ENCODE data around the gene TRDMT1. TPM values are rescaled to one million over a fixed set of nuclear protein-coding genes. Genes with fewer than 3 reads are reported as not detected.

Gene TRDMT1
- polyA plus RNA-seq, 1 donor (not counting 4 experiments of a cell fraction or from before 2014, with no cell fraction given): 6.6 TPM

GRCh38 chr10:17240096-17240495, 38.6 kb upstream of the TRDMT1 start:
- H3K79me2 ChIP-seq (ENCODE audit: control insufficient read depth, insufficient read depth, low read length): no peaks in the 10 kb centered on the region
- no peaks in the 10 kb centered on the region for H3K9me1 ChIP-seq (ENCODE audit: control insufficient read depth, extremely low read depth, insufficient read depth, low read length)
- H4K20me1 ChIP-seq (ENCODE audit: control insufficient read depth, extremely low read depth, insufficient read depth, low read length): no peaks in the 10 kb centered on the region
- no peaks in the 10 kb centered on the region for H3K4me1 ChIP-seq (ENCODE audit: control insufficient read depth, extremely low read depth, insufficient read depth, low read length)
- peaks cover 4% of the 10 kb centered on the region in 2 experiments for H3K36me3 ChIP-seq (ENCODE audit: control insufficient read depth in 2 of 2, extremely low read depth in 1 of 2, insufficient read depth in 2 of 2, low read length in 2 of 2)
- TF ChIP-seq, protein P1, sequence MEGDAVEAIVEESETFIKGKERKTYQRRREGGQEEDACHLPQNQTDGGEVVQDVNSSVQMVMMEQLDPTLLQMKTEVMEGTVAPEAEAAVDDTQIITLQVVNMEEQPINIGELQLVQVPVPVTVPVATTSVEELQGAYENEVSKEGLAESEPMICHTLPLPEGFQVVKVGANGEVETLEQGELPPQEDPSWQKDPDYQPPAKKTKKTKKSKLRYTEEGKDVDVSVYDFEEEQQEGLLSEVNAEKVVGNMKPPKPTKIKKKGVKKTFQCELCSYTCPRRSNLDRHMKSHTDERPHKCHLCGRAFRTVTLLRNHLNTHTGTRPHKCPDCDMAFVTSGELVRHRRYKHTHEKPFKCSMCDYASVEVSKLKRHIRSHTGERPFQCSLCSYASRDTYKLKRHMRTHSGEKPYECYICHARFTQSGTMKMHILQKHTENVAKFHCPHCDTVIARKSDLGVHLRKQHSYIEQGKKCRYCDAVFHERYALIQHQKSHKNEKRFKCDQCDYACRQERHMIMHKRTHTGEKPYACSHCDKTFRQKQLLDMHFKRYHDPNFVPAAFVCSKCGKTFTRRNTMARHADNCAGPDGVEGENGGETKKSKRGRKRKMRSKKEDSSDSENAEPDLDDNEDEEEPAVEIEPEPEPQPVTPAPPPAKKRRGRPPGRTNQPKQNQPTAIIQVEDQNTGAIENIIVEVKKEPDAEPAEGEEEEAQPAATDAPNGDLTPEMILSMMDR (optimal IDR thresholded peaks at IDR 0.05 in 1 of 3, IDR thresholded peaks at IDR 0.05 in 1 of 3, conservative IDR thresholded peaks at IDR 0.05 in 1 of 3; ENCODE audit: extremely low read depth in 1 of 3, insufficient read depth in 2 of 3, low read length in 3 of 3): no peak
- no peak for TF ChIP-seq EZH2 (IDR thresholded peaks at IDR 0.05; ENCODE audit: low read length)
- H2AFZ ChIP-seq (ENCODE audit: control insufficient read depth, low read length): no peak overlapping the region
- no peak overlapping the region for H3K27ac ChIP-seq (ENCODE audit: control insufficient read depth, insufficient read depth, low read length)
- no peaks in the 10 kb centered on the region for H3K27me3 ChIP-seq (ENCODE audit: control insufficient read depth, extremely low read depth, insufficient read depth, low read length)
- FAIRE-seq (no peak), DNase-seq (ENCODE audit: low read depth, low spot score) (no peak)
- H3K9ac ChIP-seq (ENCODE audit: control insufficient read depth, extremely low read depth, insufficient read depth, low read length): no peak overlapping the region
- dilution Hi-C loops (cut with MboI; ENCODE audit: extremely low pct_ligation_motif_present, low sequenced_read_pairs): no loop called here
- H3K4me3 ChIP-seq (ENCODE audit: control insufficient read depth in 2 of 3, extremely low read depth in 1 of 3, insufficient read depth in 2 of 3, low read depth in 1 of 3, low read length in 3 of 3): no peak overlapping the region
- H3K4me2 ChIP-seq (ENCODE audit: control insufficient read depth, extremely low read depth, insufficient read depth, low read depth, low read length): no peak overlapping the region
- H3K9me3 ChIP-seq (ENCODE audit: control insufficient read depth, low read depth, low read length): no peaks in the 10 kb centered on the region

DNA sequence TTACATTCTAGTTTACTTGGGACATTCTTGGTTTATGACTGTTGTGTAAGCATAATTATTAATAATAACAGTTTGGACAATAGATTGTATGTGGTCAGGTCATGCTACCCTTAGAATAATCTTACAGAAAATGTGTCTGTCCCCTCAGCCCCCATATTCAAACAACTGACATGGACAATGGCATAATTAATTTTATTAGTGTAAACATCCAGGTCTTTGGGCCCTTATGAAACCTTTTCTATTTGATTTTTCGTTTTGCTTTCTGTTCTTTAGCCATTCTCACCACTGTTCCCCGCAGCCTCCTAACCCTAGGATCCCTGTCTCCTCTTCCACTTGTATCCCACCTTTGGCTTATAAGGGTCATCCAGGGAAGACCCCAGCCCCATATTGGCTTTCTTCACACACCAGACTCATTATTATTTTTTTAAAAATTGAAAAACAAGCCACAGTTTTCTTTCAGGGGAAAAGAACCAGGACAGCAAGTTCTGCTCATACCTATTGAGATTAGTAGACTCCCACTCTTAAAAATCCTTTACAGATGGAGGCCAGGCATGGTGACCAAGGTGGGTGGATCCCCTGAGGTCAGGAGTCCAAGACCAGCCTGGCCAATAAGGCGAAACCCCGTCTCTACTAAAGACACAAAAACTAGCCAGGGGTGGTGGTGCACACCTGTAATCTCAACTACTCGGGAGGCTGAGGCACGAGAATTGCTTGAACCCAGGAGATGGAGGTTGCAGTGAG, 38.0 kb upstream of the TRDMT1 start:
- Histone ChIP-seq H3K9me3 (ENCODE audit: control insufficient read depth, low read depth, low read length) (no peaks in the 10 kb centered on the region), H3K9ac (ENCODE audit: control insufficient read depth, extremely low read depth, insufficient read depth, low read length) (no peak overlapping the region), H3K4me2 (ENCODE audit: control insufficient read depth, extremely low read depth, insufficient read depth, low read depth, low read length) (no peak overlapping the region), H3K9me1 (ENCODE audit: control insufficient read depth, extremely low read depth, insufficient read depth, low read length) (no peaks in the 10 kb centered on the region), H3K27ac (ENCODE audit: control insufficient read depth, insufficient read depth, low read length) (no peak overlapping the region), H3K4me1 (ENCODE audit: control insufficient read depth, extremely low read depth, insufficient read depth, low read length) (no peaks in the 10 kb centered on the region), H3K79me2 (ENCODE audit: control insufficient read depth, insufficient read depth, low read length) (no peaks in the 10 kb centered on the region), H3K4me3 (ENCODE audit: control insufficient read depth in 2 of 3, extremely low read depth in 1 of 3, insufficient read depth in 2 of 3, low read depth in 1 of 3, low read length in 3 of 3) (no peak overlapping the region), H2AFZ (ENCODE audit: control insufficient read depth, low read length) (no peak overlapping the region), H3K27me3 (ENCODE audit: control insufficient read depth, extremely low read depth, insufficient read depth, low read length) (no peaks in the 10 kb centered on the region), H3K36me3 (ENCODE audit: control insufficient read depth in 2 of 2, extremely low read depth in 1 of 2, insufficient read depth in 2 of 2, low read length in 2 of 2) (peaks cover 6% of the 10 kb centered on the region in 2 experiments), H4K20me1 (ENCODE audit: control insufficient read depth, extremely low read depth, insufficient read depth, low read length) (peaks cover 2% of the 10 kb centered on the region)
- no peak for TF ChIP-seq EZH2 (IDR thresholded peaks at IDR 0.05; ENCODE audit: low read length)
- TF ChIP-seq, protein P1 (optimal IDR thresholded peaks at IDR 0.05 in 1 of 3, IDR thresholded peaks at IDR 0.05 in 1 of 3, conservative IDR thresholded peaks at IDR 0.05 in 1 of 3; ENCODE audit: extremely low read depth in 1 of 3, insufficient read depth in 2 of 3, low read length in 3 of 3): no peak
- DNase-seq (ENCODE audit: low read depth, low spot score) (no peak), FAIRE-seq (no peak)
- dilution Hi-C loops (cut with MboI; ENCODE audit: extremely low pct_ligation_motif_present, low sequenced_read_pairs): no loop called here

Data from keratinocyte (primary cell).